T-helper 2 cell treated with Interferon-gamma antibody and Interleukin-4, amounts not matched to agents 5 μg/mL and 100 μg/mL, for 36 hours (primary cell): ENCODE results near the gene CLDN10.

ENCODE experiments used
- DNase-seq: peaks from one replicate; pipeline ENCODE4 v3.0.0; 2021; ENCODE audit warnings: low spot score
- H3K27ac Mint-ChIP-seq: one replicate; pipeline ENCODE4 v1.8.0; 2021; ENCODE audit warnings: mild to moderate bottlenecking, mixed read lengths
- H3K27me3 Mint-ChIP-seq: one replicate; pipeline ENCODE4 v1.8.0; 2021; ENCODE audit warnings: low read depth, mixed read lengths
- H3K36me3 Mint-ChIP-seq: one replicate; pipeline ENCODE4 v1.8.0; 2021; ENCODE audit warnings: low read depth, mixed read lengths
- H3K4me1 Mint-ChIP-seq: one replicate; pipeline ENCODE4 v1.8.0; 2021; ENCODE audit warnings: low read depth, mixed read lengths
- H3K4me3 Mint-ChIP-seq: one replicate; pipeline ENCODE4 v1.8.0; 2022; ENCODE audit warnings: mild to moderate bottlenecking, moderate library complexity, mixed read lengths
- H3K9me3 Mint-ChIP-seq: one replicate; pipeline ENCODE4 v1.8.0; 2021; ENCODE audit warnings: mixed read lengths

CLDN10 gene

DNA sequence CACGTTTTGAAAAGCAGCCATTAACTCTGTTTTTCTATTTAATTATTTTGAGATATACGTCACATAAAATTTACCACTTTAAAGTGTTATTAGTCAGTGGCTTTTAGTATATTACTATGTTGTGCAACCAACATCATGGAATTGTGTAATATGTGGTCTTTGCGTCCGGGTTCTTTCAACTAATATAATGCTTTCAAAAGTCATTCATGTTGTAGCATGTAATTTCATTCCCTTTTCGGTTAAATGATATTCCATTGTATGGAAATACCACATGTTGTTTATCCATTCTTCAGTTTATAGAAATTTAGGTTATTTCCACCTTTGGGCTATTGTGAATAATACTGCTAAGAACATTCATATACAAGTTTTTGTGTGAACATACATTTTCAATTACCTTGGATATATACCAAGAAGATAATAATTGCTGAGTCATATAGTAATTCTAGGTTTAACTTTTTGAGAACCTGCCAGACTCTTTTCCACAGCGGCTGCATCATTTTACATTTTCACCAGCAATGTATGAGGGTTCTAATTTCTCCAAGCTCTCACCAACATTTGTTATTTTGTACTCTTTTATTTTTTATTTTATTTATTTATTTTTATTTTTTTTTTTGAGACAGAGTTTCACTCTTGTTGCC lies 28.1 kb upstream of the CLDN10 start:
- no peaks in the 10 kb centered on the region for H3K4me1 Mint-ChIP-seq
- H3K9me3 Mint-ChIP-seq, result no peaks in the 10 kb centered on the region
- peaks cover 3% of the 10 kb centered on the region for H3K27me3 Mint-ChIP-seq
- no peaks in the 10 kb centered on the region for H3K36me3 Mint-ChIP-seq
- H3K4me3 Mint-ChIP-seq, result no peak overlapping the region
- DNase-seq, result no peak
- no peak overlapping the region for H3K27ac Mint-ChIP-seq

- Mint-ChIP-seq H3K4me1 (no peaks in the 10 kb centered on the region), H3K4me3 (no peak overlapping the region), H3K9me3 (no peaks in the 10 kb centered on the region), H3K27me3 (peaks cover 3% of the 10 kb centered on the region), H3K27ac (no peak overlapping the region), H3K36me3 (no peaks in the 10 kb centered on the region)
- DNase-seq, result no peak
These were observed 24.6 kb upstream of the CLDN10 start for GRCh38 chr13:95527955-95528354.

DNA sequence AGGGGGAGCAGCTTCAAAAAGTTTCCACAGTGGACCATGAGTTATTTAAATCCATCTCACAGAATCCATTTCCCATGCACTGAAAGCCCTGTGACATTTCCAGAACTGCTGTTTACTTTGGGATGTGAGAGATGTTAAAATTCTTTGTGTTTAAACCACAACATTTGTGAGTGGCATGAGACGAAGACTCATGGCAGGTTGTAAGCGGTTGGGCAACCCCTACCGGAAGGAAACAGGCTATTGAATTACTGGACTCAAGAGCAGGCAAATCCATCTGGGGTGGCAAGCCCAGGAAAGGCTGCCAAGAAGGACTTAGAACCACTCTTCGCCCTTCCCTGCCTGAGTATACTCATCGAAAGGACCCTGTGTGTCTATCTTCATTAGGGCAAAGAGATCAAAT lies 22.3 kb upstream of the CLDN10 start:
- H3K4me3 Mint-ChIP-seq, result no peak overlapping the region
- no peak overlapping the region for H3K27ac Mint-ChIP-seq
- H3K27me3 Mint-ChIP-seq, result peaks cover 3% of the 10 kb centered on the region
- no peak for DNase-seq
- no peaks in the 10 kb centered on the region for H3K9me3 Mint-ChIP-seq
- no peaks in the 10 kb centered on the region for H3K36me3 Mint-ChIP-seq
- no peaks in the 10 kb centered on the region for H3K4me1 Mint-ChIP-seq

DNA sequence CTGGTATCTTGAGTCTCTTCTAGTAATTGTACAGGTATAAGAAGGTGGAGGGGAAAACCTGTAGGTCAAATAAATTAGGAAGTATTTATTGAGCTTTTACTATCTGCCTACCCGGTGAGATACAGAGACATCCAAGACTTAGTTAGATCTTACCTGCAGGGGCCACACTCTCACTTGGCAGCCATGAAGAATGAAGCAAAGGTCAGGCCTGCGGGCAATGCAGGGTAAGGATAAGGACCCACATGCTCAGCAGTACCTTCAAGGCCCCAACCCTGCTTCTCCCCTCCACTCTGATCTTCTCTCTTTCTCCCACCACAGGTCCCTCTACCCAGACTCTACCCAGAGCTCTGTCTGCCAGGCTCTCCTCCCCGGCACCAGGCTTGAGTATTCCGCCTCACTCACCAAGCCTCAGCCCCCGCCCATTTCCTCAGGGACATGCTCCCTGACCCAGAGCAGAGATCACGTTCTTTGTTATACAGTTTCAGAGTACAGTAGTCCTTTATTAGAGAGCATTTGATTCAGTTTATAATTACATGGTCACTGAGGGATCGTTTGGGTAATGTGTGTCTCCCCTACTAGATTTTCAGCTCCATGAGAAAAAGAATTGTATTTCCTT lies 18.9 kb upstream of the CLDN10 start:
- no peak for DNase-seq
- H3K4me1 Mint-ChIP-seq, result no peaks in the 10 kb centered on the region
- H3K9me3 Mint-ChIP-seq, result no peaks in the 10 kb centered on the region
- no peak overlapping the region for H3K27ac Mint-ChIP-seq
- H3K4me3 Mint-ChIP-seq, result no peak overlapping the region
- H3K27me3 Mint-ChIP-seq, result no peaks in the 10 kb centered on the region
- H3K36me3 Mint-ChIP-seq, result no peaks in the 10 kb centered on the region

GRCh38 chr13:95535243-95535642 lies 17.3 kb upstream of the CLDN10 start:
- DNase-seq, result peak; percentile 10
- no peaks in the 10 kb centered on the region for H3K36me3 Mint-ChIP-seq
- no peak overlapping the region for H3K4me3 Mint-ChIP-seq
- H3K27ac Mint-ChIP-seq, result no peak overlapping the region
- H3K27me3 Mint-ChIP-seq, result no peaks in the 10 kb centered on the region
- H3K9me3 Mint-ChIP-seq, result no peaks in the 10 kb centered on the region
- no peaks in the 10 kb centered on the region for H3K4me1 Mint-ChIP-seq

DNA sequence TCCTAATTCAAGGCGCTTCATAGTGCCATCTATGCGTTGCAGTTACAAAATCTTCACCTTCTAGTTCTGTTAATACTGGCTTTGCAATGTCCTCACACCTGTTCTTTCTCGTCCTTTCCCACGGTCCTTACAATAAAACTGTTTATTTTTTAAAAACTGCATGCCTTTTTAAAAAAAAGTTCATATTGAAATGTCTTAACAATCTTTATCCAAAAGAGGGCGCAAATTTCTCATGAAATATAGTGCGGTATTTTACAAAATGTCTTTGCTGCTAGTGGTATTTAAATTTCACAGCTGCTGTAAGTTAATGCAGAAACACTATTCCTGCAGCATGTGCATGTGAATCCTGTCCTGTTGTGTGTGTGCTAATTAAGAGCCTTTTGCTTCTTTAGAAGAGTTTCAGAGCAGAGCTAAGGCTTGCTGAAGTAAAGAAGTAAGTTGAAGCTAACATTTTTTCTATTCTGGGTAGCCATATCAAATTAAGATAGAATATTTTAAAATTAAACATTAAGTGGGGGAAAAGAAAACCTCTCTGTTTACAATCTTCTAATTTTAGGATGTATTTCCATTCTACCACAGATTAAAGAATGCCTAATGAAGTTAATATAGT lies 15.8 kb upstream of the CLDN10 start:
- no peak for DNase-seq
- Mint-ChIP-seq H3K4me1 (no peaks in the 10 kb centered on the region), H3K9me3 (no peaks in the 10 kb centered on the region), H3K4me3 (no peak overlapping the region), H3K27ac (no peak overlapping the region), H3K36me3 (no peaks in the 10 kb centered on the region), H3K27me3 (no peaks in the 10 kb centered on the region)

GRCh38 chr13:95540888-95541287 lies 11.6 kb upstream of the CLDN10 start:
- DNase-seq, result no peak
- Mint-ChIP-seq H3K4me1 (no peaks in the 10 kb centered on the region), H3K9me3 (no peaks in the 10 kb centered on the region), H3K4me3 (no peak overlapping the region), H3K27me3 (no peaks in the 10 kb centered on the region), H3K36me3 (no peaks in the 10 kb centered on the region), H3K27ac (no peak overlapping the region)

DNA sequence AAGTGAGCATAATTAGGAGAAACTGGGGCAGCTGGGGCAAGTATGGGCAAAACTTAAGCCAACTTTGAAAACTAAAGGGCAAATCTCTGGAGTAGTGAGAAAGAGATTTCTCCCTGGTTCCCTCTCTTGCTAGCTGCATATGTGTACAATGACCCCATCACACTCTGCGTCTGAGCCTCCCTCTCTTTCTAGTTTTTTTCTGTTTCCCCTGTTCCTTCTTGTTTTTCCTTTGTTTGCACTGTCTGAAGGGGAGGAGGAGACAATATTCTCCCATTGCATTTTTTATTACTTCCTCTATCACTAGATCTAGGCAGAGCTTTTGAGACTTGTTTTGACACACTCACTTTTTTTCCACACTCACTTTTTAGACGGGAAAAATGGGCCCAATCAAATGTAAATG lies 11.2 kb upstream of the CLDN10 start:
- Mint-ChIP-seq H3K9me3 (no peaks in the 10 kb centered on the region), H3K4me1 (no peaks in the 10 kb centered on the region), H3K27ac (no peak overlapping the region), H3K4me3 (no peak overlapping the region), H3K27me3 (peaks cover 3% of the 10 kb centered on the region), H3K36me3 (no peaks in the 10 kb centered on the region)
- DNase-seq, result no peak

- DNase-seq, result no peak
- no peaks in the 10 kb centered on the region for H3K36me3 Mint-ChIP-seq
- no peak overlapping the region for H3K27ac Mint-ChIP-seq
- no peaks in the 10 kb centered on the region for H3K4me1 Mint-ChIP-seq
- peaks cover 3% of the 10 kb centered on the region for H3K27me3 Mint-ChIP-seq
- H3K9me3 Mint-ChIP-seq, result no peaks in the 10 kb centered on the region
- no peak overlapping the region for H3K4me3 Mint-ChIP-seq
These were observed 10.5 kb upstream of the CLDN10 start for GRCh38 chr13:95541911-95542474.

GRCh38 chr13:95544293-95544692 lies 8.2 kb upstream of the CLDN10 start:
- peaks cover 3% of the 10 kb centered on the region for H3K27me3 Mint-ChIP-seq
- H3K9me3 Mint-ChIP-seq, result no peaks in the 10 kb centered on the region
- H3K4me3 Mint-ChIP-seq, result no peak overlapping the region
- no peaks in the 10 kb centered on the region for H3K36me3 Mint-ChIP-seq
- no peaks in the 10 kb centered on the region for H3K4me1 Mint-ChIP-seq
- no peak for DNase-seq
- H3K27ac Mint-ChIP-seq, result no peak overlapping the region

- no peak for DNase-seq
- Mint-ChIP-seq H3K4me1 (no peaks in the 10 kb centered on the region), H3K9me3 (no peaks in the 10 kb centered on the region), H3K4me3 (no peak overlapping the region), H3K27ac (no peak overlapping the region), H3K36me3 (no peaks in the 10 kb centered on the region), H3K27me3 (peaks cover 23% of the 10 kb centered on the region)
These were observed 5.6 kb upstream of the CLDN10 start for GRCh38 chr13:95546919-95547318.

DNA sequence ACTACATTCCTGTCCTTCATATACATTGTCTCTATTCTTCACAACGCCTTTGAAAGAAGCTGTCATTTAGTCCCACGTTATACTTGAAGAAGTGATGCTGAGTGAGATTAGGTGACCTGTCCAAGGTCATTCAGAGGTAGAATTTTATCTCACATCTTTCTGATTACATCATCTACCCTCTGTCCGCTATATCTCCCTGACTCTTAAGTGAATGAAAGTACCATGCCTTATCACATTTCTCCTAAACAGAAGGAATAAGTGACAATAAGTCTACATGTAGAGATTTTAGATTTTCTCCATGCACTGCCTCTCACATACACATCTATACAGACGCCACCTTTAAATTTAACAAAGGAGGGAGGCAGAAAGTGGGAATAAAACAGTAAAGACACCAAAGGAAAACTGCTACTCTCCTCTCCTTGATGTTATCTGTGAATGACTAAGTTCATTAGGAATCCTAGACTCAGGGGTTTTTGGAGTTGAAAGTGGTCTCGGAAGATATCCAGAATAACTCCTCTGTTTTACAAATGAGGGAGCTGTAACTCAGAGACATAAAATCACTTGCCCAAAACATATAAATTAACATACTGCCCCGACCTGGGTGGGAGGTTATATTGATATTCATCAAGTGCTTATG lies 4.9 kb upstream of the CLDN10 start:
- Mint-ChIP-seq H3K36me3 (no peaks in the 10 kb centered on the region), H3K9me3 (no peaks in the 10 kb centered on the region), H3K27ac (no peak overlapping the region), H3K27me3 (peaks cover 25% of the 10 kb centered on the region), H3K4me1 (no peaks in the 10 kb centered on the region), H3K4me3 (no peak overlapping the region)
- no peak for DNase-seq

DNA sequence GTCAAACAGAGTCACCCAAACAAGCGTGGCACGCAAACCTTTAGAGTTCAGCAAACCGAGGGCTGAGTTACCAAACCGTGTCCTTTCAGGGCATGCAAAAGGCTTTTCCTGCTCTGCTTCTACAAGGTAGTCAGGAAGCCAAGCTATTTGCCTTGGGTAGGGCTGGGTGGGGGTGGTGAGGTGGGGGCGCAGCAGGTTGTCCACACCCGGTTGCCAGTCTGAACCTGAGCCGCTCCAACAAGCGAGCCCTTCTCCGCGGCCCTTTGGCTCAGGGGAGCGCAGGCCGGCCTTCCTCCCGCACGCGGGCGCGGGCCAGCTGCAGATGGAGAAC lies 347 bp upstream of the CLDN10 start:
- Mint-ChIP-seq H3K36me3 (no peaks in the 10 kb centered on the region), H3K9me3 (no peaks in the 10 kb centered on the region), H3K27me3 (peaks cover 49% of the 10 kb centered on the region), H3K4me3 (no peak overlapping the region), H3K27ac (no peak overlapping the region), H3K4me1 (peaks cover 10% of the 10 kb centered on the region)
- no peak for DNase-seq
